HG03378 (cell line): ENCODE measurements around the gene LAIR2.
"Not testable (repeated sequence)": the region's sequence is repeated elsewhere in the genome, so short reads cannot be mapped to it uniquely, and the experiment has no call there.

Experiments used
- ATAC-seq: cut with Tn5 transposase; IDR thresholded peaks from one replicate; pipeline ENCODE4 v1.9.1; 2021; ENCODE audit warnings: mild to moderate bottlenecking, moderate library complexity; ENCODE audit not compliant: unreplicated experiment

Gene LAIR2

DNA sequence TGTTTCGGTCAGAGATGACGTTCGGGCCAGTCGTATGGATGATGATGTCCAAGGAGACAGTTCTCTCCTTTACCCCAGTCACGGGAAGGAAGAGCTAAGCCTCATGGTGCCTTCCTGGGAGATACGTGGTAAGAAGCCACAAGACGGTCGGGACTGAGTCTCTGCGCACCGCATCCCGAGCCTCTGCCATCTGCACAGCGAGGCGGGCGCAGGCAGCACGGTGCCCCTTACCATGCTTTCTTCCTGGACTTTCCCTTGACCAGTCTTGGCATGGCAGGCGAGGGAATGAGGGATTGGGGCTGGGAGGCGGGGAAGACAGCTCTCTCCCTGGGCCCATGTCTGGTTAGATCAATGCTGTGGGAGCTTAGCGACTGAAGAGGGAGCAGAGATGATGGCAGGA lies 10.1 kb upstream of the LAIR2 start:
- ATAC-seq = no peak

GRCh38 chr19:54493056-54493455 lies 9.6 kb upstream of the LAIR2 start:
- ATAC-seq = not testable (repeated sequence)

DNA sequence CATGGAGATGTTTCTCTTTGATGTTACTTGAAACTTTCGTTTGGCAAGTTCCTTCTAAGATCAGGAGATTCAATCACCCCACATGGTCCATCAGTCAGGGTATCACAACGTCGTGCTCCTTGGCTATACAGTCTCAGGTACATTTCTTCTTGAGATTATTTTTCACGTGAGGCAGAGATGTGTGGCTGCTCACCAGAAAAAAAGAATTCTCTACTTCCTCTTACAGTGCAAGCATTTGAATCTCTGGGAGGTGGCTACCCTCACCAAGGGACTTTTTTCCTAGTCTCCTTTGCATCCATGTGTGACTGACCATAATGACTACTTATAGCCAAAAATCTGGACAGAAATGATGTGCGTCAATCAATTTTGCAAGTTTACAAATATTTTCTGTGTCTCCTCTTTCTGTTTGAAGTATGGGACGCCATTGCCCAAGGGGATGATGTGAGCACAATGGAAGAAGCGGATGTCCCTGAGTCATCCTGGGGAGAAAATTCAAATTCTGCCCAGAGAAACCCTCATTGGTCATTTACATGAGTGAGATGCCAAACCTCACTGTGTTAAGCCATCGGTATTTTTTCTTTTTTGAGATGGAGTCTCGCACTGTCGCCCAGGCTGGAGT lies 8.6 kb upstream of the LAIR2 start:
- no peak for ATAC-seq

DNA sequence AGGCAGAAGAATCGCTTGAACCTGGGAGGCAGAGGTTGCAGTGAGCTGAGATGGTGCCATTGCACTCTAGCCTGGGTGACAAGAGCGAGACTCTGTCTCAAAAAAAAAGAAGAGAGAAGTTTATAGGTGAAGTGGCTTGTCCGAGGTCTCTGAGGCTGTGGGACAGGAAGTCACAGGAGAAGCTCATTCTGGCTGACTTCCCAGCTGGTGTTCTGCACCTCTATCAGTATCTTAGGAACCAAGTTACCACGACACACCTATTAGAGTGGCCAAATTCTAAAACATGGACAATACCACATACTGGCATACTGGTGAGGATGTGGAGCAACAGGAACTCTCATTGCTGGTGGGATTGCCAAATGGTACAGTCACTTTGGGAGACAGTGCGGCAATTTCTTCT lies 7.3 kb upstream of the LAIR2 start:
- ATAC-seq = not testable (repeated sequence)

GRCh38 chr19:54497747-54498450 lies 4.7 kb upstream of the LAIR2 start:
- ATAC-seq = not testable (repeated sequence)

DNA sequence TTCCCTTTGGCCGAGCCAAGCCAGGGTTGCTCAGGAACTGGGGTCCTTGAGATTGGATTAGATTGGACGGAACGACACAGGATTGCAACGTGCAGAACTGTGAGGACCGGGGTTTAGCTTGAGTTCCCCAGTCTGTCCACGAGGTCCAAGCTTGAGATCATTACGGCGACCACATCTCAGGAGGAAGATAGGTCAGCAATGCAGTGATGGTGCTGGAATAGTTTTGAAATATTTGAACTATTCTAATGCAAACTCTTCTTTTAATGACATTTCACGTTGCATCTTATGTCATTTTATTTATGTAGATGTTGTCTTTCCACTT lies 4.2 kb upstream of the LAIR2 start:
- not testable (repeated sequence) for ATAC-seq

- not testable (repeated sequence) for ATAC-seq
Measured at GRCh38 chr19:54505542-54505941, 2.9 kb downstream of the LAIR2 start.

DNA sequence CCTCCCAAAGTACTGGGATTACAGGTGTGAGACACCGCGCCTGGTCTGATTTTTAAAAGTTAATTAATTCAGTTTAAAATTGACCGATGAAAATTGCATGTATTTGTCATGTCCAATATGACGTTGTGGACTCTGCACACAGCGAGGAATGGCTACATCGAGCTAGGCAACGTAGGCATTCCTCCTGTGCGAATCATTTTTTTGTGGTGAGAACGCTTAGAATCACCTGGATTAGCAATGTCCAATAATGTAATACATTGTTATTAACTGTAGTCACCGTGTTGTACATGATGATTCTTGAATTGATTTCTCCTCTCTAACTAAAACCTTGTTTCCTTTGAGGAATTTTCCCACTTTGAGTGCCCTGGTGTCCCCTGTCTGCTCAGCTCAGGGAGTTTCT lies 3.4 kb downstream of the LAIR2 start:
- ATAC-seq = no peak

GRCh38 chr19:54507038-54507717 lies 4.5 kb downstream of the LAIR2 start:
- not testable (repeated sequence) for ATAC-seq

DNA sequence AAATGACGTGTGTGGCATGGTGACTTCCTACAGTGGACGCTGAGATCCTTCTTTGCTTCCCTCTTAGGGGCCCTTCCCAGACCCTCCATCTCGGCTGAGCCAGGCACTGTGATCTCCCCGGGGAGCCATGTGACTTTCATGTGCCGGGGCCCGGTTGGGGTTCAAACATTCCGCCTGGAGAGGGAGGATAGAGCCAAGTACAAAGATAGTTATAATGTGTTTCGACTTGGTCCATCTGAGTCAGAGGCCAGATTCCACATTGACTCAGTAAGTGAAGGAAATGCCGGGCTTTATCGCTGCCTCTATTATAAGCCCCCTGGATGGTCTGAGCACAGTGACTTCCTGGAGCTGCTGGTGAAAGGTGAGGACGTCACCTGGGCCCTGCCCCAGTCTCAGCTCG lies 5.2 kb downstream of the LAIR2 start:
- no peak for ATAC-seq

GRCh38 chr19:54508487-54508886 lies 5.9 kb downstream of the LAIR2 start:
- ATAC-seq = not testable (repeated sequence)

- not testable (repeated sequence) for ATAC-seq
Measured at GRCh38 chr19:54509200-54509940, 6.7 kb downstream of the LAIR2 start.

DNA sequence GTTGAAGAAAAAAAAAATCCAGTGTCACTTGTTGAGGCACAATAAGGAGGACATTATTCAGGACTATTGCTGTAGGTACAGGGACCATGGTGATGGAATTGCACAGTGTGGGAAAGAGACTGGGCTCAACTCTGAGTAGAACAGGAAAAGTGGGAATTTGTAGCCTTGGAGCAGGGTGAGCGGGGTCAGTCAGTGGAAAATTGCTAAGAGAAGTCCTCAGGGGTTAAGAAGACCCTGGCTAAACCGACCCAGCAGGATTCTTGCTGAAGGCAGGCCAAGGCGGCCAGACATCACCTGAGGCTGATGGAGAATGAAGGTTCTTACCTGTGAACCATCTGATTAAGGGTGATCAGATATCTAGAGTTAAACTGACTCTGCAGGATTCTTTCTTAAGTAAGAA lies 12.5 kb downstream of the LAIR2 start:
- ATAC-seq = no peak

DNA sequence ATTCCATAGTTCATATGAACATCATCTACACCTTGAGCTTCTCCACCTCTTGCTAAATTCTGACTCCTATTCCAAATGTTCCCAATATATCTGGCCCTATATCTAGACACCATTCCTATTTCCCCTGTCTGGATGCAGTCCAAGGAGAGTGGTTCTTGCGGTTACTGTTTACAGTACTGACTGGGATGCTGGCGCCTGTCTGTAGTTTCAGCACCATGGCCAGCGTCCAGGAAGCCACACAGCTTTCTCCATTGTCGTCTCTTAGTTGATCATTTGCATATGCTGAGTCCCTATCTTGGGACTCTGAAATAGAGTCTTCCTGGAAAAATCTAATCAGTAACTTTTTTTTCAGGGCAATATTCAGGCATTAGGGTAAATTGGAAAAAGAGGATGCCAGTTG lies 14.9 kb downstream of the LAIR2 start:
- no peak for ATAC-seq

DNA sequence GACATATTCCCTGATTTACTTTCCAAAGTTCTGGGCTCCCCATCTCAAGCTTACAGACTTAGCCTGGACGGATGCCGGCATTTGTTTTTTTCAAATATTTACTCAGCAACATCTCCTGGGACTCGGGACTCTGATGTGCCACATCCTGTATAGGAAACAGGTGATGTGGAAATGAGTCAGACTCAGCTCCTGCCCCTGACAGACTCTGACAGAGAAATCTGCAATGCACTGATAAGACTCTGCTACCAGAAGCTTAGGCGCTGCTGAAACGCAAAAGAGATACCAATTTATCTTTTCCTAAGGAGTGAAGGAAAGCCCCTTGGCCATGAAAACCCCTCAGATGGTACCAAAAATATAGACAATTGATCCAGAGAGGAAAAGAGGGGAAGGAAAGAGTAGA lies 16.2 kb downstream of the LAIR2 start:
- no peak for ATAC-seq

DNA sequence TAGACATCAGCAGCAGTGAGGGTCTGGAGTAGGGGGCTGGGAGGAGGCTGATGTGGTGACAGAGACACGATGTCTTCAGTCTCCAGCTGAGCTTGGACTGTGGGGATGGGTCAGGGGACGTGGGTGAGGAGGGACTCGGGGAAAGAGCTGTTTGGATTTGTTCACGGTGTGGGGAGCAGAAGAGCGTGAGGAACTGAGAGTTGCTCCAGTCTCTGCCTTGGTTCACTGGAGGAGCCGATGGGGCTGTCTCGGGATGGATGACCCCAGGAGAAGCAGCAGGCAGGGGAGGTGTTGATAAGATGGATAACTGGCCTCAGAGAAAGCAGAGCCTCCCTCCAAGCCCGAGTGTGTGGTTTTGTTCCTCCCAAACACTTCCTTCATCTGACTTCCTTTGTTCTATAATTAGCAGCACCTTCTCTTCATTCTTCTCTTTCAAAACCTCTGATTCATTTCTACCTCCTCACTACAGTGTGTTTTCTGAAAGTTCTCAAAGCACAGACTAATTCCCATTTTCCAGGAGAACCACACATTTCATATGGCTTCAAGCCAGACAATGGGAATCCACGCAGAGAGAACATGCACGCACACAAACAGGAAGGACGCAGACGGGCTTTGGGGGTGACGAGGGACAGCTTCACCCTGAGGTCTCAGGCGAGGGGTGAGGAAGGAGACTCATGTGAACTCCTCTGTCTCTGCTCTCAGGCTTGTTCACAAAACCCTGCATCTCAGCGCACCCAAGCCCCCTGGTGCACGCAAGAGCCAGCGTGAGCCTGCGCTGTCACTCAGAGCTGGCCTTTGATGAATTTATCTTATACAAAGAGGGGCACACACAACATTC lies 18.6 kb downstream of the LAIR2 start:
- ATAC-seq = no peak

DNA sequence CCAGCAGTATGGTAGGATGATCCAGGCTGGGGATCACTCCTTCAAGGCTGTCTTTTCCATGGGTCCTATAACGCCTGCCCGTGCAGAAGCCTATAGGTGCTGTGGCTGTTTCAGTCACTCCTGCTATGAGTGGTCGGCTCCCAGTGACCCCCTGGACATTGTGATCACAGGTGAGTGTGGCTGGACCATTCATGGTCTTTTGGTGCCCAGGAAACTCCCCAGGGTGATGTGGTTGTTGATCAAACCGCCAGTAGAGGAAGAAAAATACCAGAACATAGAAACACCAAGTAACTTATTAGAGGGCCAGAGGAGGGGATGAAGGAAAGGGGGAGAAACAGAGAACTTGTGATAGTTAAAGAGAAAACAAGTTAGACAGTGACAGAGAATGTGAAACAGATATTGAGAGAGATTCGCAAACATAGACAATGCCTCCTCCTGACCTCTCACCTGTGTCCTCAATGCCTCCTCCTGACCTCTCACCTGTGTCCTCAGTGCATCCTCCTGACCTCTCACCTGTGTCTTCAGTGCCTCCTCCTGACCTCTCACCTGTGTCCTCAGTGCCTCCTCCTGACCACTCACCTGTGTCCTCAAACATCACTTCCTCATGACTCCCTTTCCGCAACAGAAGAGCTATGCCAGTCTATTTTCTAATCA lies 19.4 kb downstream of the LAIR2 start:
- ATAC-seq = no peak

DNA sequence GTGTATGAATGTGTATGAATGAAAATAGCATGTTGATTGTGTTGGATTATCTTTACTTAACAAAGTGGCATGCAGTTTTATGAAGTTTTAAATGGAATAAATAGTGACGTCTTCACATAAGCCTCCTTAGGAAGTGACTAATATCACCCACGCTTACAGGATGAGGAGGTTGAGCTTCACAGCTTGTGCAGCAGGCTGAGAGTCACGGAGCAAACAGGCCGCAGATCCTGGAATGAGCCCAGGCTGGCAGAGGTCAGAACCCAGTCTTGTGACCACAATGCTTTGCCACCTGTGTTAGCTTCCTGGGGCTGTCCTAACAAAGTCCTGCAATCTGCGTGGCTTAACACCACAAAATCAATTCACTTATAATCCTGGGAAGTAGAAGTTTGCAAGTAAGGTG lies 20.8 kb downstream of the LAIR2 start:
- no peak for ATAC-seq

DNA sequence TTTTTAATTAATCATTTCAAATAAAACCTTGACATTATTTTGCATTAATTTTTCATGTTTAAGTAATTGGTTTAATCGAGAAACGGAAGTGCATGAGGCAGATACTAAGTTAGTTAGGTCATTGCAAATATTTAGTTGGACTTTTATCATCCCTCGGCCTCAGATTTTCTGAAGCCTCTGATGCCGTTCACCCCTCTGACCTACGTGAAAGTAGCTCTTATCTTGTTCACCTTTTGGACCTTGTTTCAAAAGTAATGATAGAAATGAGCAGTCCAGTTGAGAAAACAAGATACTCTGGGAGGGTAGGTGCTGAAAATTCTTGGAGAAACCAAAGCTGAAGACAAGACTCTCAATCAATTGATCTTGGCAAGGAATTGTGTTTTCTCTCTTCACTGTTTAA lies 23.0 kb downstream of the LAIR2 start:
- ATAC-seq = no peak

DNA sequence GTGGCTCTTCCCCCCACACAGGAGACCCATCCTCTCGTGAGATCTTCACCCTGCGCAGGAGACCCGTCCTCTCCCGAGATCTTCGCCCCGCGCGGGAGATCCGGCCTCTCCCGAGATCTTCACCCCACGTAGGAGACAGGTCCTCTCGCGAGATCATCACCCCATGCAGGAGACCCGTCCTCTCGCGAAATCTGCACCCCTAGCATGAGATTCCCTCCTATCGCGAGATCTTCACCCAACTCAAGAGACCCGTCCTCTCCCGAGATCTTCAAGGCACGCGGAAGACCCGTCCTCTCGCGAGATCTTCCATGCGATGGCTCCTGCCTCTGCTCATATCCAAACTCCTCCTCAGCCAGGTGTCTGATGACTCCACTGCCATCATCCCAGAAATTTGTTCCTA lies 24.3 kb downstream of the LAIR2 start:
- ATAC-seq = no peak
